Measurements from ENCODE around the gene SLC16A5.
"Not testable (repeated sequence)": the region's sequence is repeated elsewhere in the genome, so short reads cannot be mapped to it uniquely, and the experiment has no call there.

Gene SLC16A5

GRCh38 chr17:75087558-75088453 is at the start of gene SLC16A5:
TSS of gene SLC16A5 (plus strand) at chr17:75087954. CDS start at chr17:75093637, 5,683 bp downstream.
- DNase-seq, result no peak

- no peak for DNase-seq
Measured at GRCh38 chr17:75039238-75039637, 48.5 kb upstream of the SLC16A5 start.

- DNase-seq, result no peak
Measured at GRCh38 chr17:75041656-75042280, 46.0 kb upstream of the SLC16A5 start.

- DNase-seq, result not testable (repeated sequence)
Measured at GRCh38 chr17:75043789-75044188, 44.0 kb upstream of the SLC16A5 start.

GRCh38 chr17:75044716-75045115 is 43.0 kb upstream of the SLC16A5 start:
- no peak for DNase-seq

GRCh38 chr17:75045946-75046406 is 41.8 kb upstream of the SLC16A5 start:
- not testable (repeated sequence) for DNase-seq

- DNase-seq, result peak; percentile 93
Measured at GRCh38 chr17:75046407-75047289, 41.1 kb upstream of the SLC16A5 start, which contains the start of the genes ATP5PD and KCTD2. TSS of gene ATP5PD (minus strand) at chr17:75046969. CDS start at chr17:75042650, 4,319 bp downstream. TSS of gene KCTD2 (plus strand) at chr17:75047225. CDS start at chr17:75047251, 26 bp downstream.

- no peak for DNase-seq
Measured at GRCh38 chr17:75047398-75048098, 40.2 kb upstream of the SLC16A5 start.

GRCh38 chr17:75048249-75048878 is 39.4 kb upstream of the SLC16A5 start:
- no peak for DNase-seq

GRCh38 chr17:75049057-75049456 is 38.7 kb upstream of the SLC16A5 start:
- no peak for DNase-seq

GRCh38 chr17:75049706-75050105 is 38.0 kb upstream of the SLC16A5 start:
- DNase-seq, result no peak

GRCh38 chr17:75051941-75052340 is 35.8 kb upstream of the SLC16A5 start:
- no peak for DNase-seq

GRCh38 chr17:75059369-75060345 is 28.1 kb upstream of the SLC16A5 start:
- DNase-seq, result no peak

GRCh38 chr17:75060434-75061054 is 27.2 kb upstream of the SLC16A5 start:
- no peak for DNase-seq

- no peak for DNase-seq
Measured at GRCh38 chr17:75061055-75061438, 26.7 kb upstream of the SLC16A5 start.

GRCh38 chr17:75061618-75062017 is 26.1 kb upstream of the SLC16A5 start:
- no peak for DNase-seq

- DNase-seq, result no peak
Measured at GRCh38 chr17:75063201-75063600, 24.6 kb upstream of the SLC16A5 start.

GRCh38 chr17:75063626-75064025 is 24.1 kb upstream of the SLC16A5 start:
- no peak for DNase-seq

- no peak for DNase-seq
Measured at GRCh38 chr17:75064040-75064439, 23.7 kb upstream of the SLC16A5 start.

- no peak for DNase-seq
Measured at GRCh38 chr17:75064460-75064859, 23.3 kb upstream of the SLC16A5 start.
